ENCODE results near the gene ETV3. TPM values are rescaled to one million over a fixed set of nuclear protein-coding genes. Genes with fewer than 3 reads are reported as not detected.
A peak's percentile ranks its signal among the peaks of the same experiment; 100 is the strongest.

ETV3 gene
- total RNA-seq, 1 experiment from 2014 or later, result 22.6 TPM

DNA sequence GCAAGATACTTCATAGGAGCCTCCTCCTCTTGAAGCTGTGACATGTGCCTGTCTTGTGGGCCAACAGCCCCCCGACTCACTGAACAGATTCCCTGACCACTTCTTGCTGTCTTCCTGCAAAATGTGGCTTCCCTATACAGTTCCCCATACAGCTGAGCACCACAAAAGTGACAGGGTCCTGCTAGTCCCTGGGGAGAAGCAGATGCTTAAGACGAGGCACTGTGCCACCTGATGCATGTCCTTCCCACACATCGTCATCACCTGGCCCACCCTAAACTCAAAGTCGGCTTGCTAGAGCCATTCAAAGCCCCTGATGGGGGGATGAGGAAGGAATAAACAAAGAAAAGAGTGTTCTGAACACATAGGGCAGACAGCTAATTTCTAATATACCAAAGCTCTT lies 29.2 kb upstream of the ETV3 start:
- in situ Hi-C loops (cut with HindIII; ENCODE audit: low pct_unique_long_range_greater_than_20kb, low sequenced_read_pairs), result no loop called here

GRCh38 chr1:157166590-157166989 lies 28.4 kb upstream of the ETV3 start:
- no peak for DNase-seq (ENCODE audit: low read depth, low spot score)
- in situ Hi-C loops (cut with HindIII; ENCODE audit: low pct_unique_long_range_greater_than_20kb, low sequenced_read_pairs), result no loop called here

More for the DNA sequence above, 29.2 kb upstream of the ETV3 start:
- no peak for DNase-seq (ENCODE audit: low read depth, low spot score)

GRCh38 chr1:157163273-157164127 lies 25.3 kb upstream of the ETV3 start:
- DNase-seq (ENCODE audit: low read depth, low spot score), result peak; percentile 73
- in situ Hi-C loops (cut with HindIII; ENCODE audit: low pct_unique_long_range_greater_than_20kb, low sequenced_read_pairs), result no loop called here

DNA sequence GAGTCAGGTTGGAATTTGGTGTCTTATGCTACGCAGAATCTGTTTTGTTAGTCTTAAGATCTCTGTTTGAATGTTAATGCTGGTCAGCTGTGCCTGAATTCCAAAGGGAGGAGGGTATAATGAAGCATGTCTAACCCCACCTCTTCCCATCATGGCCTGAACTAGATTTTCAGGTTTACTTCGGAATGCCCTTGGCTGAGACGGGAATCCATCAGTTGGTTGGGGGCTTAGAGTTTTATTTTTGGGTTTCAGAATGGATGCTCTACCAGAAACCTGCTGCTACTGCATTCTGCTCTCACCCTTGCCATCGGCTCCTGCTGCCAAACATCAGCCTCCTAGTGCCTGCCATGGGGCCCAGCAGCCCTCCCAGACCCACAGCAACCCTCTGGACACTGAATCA lies 24.1 kb upstream of the ETV3 start:
- DNase-seq (ENCODE audit: low read depth, low spot score), result no peak
- in situ Hi-C loops (cut with HindIII; ENCODE audit: low pct_unique_long_range_greater_than_20kb, low sequenced_read_pairs), result no loop called here

DNA sequence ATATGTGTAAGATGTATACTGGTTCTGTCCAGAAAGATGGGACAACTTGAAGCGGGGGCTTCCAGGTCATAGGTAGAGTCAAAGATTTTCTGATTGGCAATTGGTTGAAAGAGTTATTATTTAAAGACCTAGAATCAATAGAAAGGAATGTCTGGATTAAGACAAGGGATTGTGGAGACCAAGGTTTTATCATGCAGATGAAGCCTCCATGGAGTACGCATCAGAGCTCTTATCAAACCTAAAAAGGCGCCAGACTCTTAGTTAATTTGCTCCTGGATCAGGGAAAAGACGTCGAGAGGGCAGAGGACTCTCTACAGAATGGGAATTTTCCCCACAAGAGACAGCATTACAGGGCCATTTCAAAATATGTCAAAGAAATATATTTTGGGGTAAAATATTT lies 23.7 kb upstream of the ETV3 start:
- in situ Hi-C loops (cut with HindIII; ENCODE audit: low pct_unique_long_range_greater_than_20kb, low sequenced_read_pairs), result no loop called here
- no peak for DNase-seq (ENCODE audit: low read depth, low spot score)

GRCh38 chr1:157158967-157159366 lies 20.8 kb upstream of the ETV3 start:
- in situ Hi-C loops (cut with HindIII; ENCODE audit: low pct_unique_long_range_greater_than_20kb, low sequenced_read_pairs), result no loop called here
- no peak for DNase-seq (ENCODE audit: low read depth, low spot score)

- in situ Hi-C loops (cut with HindIII; ENCODE audit: low pct_unique_long_range_greater_than_20kb, low sequenced_read_pairs), result no loop called here
- DNase-seq (ENCODE audit: low read depth, low spot score), result no peak
Measured at GRCh38 chr1:157157501-157158190, 19.5 kb upstream of the ETV3 start.

GRCh38 chr1:157156058-157156541 lies 17.9 kb upstream of the ETV3 start:
- in situ Hi-C loops (cut with HindIII; ENCODE audit: low pct_unique_long_range_greater_than_20kb, low sequenced_read_pairs), result no loop called here
- DNase-seq (ENCODE audit: low read depth, low spot score), result peak; percentile 69

- peak; percentile 28 for DNase-seq (ENCODE audit: low read depth, low spot score)
- in situ Hi-C loops (cut with HindIII; ENCODE audit: low pct_unique_long_range_greater_than_20kb, low sequenced_read_pairs), result no loop called here
Measured at GRCh38 chr1:157155658-157156057, 17.5 kb upstream of the ETV3 start.

DNA sequence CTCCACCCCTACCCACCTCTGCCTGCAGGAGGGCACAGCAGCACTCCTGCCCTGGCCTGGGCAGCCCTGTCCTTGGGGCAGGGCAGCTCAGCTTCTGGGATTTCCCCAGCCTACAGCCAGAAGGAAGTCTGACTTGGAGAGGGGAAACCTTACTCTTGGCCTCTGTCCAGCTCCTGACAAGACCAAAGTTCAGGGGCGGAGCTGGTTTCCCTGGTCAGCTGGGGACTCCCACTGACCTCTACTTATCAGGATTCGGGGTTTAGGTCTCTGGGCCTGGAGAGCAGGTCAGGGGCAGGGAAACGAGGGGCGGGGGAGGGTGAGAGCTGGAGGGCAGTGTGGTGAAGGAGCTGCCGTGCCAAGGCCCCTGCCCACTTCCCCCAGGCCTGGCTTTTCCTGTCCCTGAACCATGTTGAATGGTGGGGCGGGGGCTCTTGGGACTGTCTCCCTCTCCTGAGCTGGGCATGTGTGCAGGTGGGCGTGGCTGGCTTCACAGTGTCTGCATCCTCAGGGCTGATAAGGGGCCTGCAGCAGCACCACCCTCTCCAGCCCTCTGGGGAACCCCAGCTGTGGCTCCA lies 16.8 kb upstream of the ETV3 start:
- in situ Hi-C loops (cut with HindIII; ENCODE audit: low pct_unique_long_range_greater_than_20kb, low sequenced_read_pairs), result no loop called here
- peak; percentile 31 for DNase-seq (ENCODE audit: low read depth, low spot score)

GRCh38 chr1:157154291-157154690 lies 16.1 kb upstream of the ETV3 start:
- in situ Hi-C loops (cut with HindIII; ENCODE audit: low pct_unique_long_range_greater_than_20kb, low sequenced_read_pairs), result no loop called here
- DNase-seq (ENCODE audit: low read depth, low spot score), result no peak

DNA sequence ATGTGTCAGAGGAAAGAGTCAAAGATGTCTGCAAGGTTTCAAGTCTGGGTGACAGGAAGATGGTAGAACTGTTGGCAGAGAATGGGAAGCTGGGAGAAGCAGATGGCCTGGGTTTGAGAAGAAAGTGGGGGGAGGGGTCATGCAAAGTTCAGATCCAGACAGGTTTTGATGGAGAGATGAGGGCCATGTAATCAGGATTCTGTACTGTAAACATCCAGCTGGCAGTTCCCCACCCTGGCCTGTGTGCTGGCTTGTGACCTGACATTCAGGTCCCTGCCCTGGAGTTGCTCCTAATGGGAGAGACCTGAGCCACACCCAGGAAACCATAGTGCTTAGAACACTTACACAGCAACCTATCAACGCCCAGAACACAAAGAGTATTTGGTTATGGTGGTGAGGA lies 15.6 kb upstream of the ETV3 start:
- in situ Hi-C loops (cut with HindIII; ENCODE audit: low pct_unique_long_range_greater_than_20kb, low sequenced_read_pairs), result no loop called here

GRCh38 chr1:157152510-157152909 lies 14.3 kb upstream of the ETV3 start:
- DNase-seq (ENCODE audit: low read depth, low spot score), result no peak
- in situ Hi-C loops (cut with HindIII; ENCODE audit: low pct_unique_long_range_greater_than_20kb, low sequenced_read_pairs), result no loop called here

More for the DNA sequence above, 15.6 kb upstream of the ETV3 start:
- DNase-seq (ENCODE audit: low read depth, low spot score), result no peak

DNA sequence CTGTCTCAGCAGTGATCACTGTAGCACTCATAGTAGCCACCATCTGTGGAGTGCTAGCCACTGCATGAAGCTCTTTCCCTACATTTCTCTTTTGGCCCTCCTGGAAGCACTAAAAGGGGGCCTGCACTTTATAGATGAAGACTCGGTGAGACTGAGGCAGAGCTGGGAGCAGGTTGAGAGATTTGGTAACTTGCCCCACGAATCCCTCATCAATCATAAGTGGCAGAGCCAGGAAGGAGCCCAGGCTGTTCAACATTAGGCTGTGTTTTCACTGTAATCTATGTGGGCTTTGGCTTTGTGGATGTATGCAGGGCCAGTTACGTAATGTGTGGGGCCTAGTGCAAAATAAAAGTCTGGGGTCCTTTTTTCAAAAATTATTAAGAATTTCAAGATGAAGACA lies 13.3 kb upstream of the ETV3 start:
- in situ Hi-C loops (cut with HindIII; ENCODE audit: low pct_unique_long_range_greater_than_20kb, low sequenced_read_pairs), result no loop called here
- no peak for DNase-seq (ENCODE audit: low read depth, low spot score)

DNA sequence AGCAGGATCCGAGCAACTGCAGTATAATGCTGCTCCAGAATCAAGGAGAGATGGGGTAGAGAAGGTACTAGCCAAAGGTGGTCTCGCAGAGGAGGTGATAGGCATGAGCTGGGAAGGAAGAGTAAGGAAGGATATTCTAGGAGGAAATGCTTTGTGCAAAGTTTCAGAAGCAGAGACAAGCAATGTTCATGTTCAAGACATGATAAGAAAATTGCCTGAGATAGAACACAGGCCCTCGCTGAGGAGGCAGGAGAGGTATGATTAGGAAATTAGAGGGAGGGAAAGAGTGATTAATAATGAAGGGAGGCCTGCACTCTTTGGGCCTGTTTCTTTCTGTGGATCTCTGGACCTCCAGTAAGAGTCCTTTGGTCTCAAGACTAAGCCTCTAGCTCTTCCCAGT lies 12.9 kb upstream of the ETV3 start:
- DNase-seq (ENCODE audit: low read depth, low spot score), result no peak
- in situ Hi-C loops (cut with HindIII; ENCODE audit: low pct_unique_long_range_greater_than_20kb, low sequenced_read_pairs), result no loop called here

DNA sequence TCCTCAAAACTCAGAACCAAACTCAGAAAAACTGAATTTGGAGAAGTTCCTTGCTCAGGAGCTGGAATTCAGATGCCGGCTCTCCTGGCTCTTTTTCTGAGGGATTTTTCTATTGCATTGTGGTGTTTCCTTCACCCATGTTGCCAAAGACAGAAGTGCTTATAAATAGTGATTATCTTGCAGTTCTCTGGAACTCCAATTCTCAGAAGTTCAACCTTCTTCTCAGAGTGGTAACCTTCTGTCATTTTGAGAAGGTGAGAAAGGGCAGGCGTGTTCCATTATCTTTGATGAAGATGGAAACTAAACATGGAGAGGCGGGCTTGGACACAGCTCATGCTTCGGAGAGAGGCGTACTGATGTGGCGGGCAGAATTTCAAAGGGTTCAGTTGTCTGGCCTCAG lies 12.4 kb upstream of the ETV3 start:
- DNase-seq (ENCODE audit: low read depth, low spot score), result no peak
- in situ Hi-C loops (cut with HindIII; ENCODE audit: low pct_unique_long_range_greater_than_20kb, low sequenced_read_pairs), result no loop called here

- in situ Hi-C loops (cut with HindIII; ENCODE audit: low pct_unique_long_range_greater_than_20kb, low sequenced_read_pairs), result no loop called here
- DNase-seq (ENCODE audit: low read depth, low spot score), result no peak
Measured at GRCh38 chr1:157147906-157148700, 9.9 kb upstream of the ETV3 start.

GRCh38 chr1:157147037-157147436 lies 8.8 kb upstream of the ETV3 start:
- in situ Hi-C loops (cut with HindIII; ENCODE audit: low pct_unique_long_range_greater_than_20kb, low sequenced_read_pairs), result no loop called here
- no peak for DNase-seq (ENCODE audit: low read depth, low spot score)
